Measurements from ENCODE around the gene MXRA8. TPM values are rescaled to one million over a fixed set of nuclear protein-coding genes. Genes with fewer than 3 reads are reported as not detected.
A peak's percentile ranks its signal among the peaks of the same experiment; 100 is the strongest.

Gene MXRA8
- total RNA-seq, 1 experiment from 2014 or later, result 9.6 TPM

DNA sequence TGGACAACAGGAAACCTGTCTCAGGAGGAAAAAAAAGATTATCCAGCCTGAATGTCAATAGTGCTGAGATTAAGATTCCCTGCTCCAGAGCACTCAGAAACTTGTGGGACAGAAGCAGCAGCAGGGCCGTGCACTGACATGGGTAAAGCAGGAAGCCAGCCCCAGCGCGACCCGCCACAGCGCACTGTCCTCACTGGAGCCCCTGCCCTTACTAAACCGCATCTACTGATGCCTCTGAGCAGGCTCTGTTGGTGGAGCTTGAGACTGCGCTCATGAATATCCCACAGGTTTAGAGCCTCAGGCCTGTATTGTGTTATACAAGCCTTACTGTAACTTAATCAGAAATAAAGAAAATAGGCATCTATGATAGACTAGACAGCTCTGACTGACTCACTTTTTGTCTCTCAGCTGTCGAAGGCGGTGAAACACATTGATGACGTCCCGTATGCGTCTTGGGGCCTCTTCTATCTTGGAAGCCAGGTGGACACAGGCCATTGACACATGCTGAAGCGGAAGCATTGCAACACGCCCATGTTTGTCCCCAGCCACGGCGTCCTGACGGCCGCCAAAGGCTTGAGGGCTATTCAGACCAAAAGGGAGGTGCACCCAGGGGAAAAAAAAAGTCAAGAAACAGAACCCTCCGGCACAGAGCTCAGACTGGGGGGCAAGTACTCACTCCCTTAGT is 39.6 kb upstream of the MXRA8 start:
- peaks cover 2% of the 10 kb centered on the region for H4K20me1 ChIP-seq (ENCODE audit: control insufficient read depth, insufficient read depth, insufficient read length)
- WGBS (ENCODE audit: extremely low coverage, insufficient read length, low lambda C conversion rate), result no CpG with 5 or more reads among the region's 19 CpGs
- H3K36me3 Mint-ChIP-seq (ENCODE audit: insufficient read depth in 1 of 3, low read depth in 3 of 3), result peaks cover 54 to 88% (median 72%) of the 10 kb centered on the region in 3 experiments
- H3K9me3 ChIP-seq (ENCODE audit: control insufficient read depth, low read depth, low read length), result no peaks in the 10 kb centered on the region
- H3K23me2 ChIP-seq (ENCODE audit: insufficient read length, low read depth, low read length, poor library complexity, severe bottlenecking), result peaks cover 11% of the 10 kb centered on the region
- H3K27me3 Mint-ChIP-seq (ENCODE audit: low read depth), result peaks cover 1% of the 10 kb centered on the region; the same call in 1 of the 2 replicates
- H3K56ac ChIP-seq (ENCODE audit: insufficient read length, low read depth, low read length), result no peak overlapping the region
- no peak overlapping the region for H3T11ph ChIP-seq (ENCODE audit: low read length)
- no peak overlapping the region for H4K8ac ChIP-seq (replicated peaks; ENCODE audit: insufficient read length, low read depth, low read length)
- no peak overlapping the region for H2BK15ac ChIP-seq (ENCODE audit: low read depth, low read length)
- H3K4me1 Mint-ChIP-seq, result peaks cover 24 to 32% of the 10 kb centered on the region in 2 experiments
- no peak overlapping the region for H3K4ac ChIP-seq (ENCODE audit: low read depth, low read length)
- H2AK5ac ChIP-seq (ENCODE audit: insufficient read length, low read length), result no peak overlapping the region
- H3K9ac ChIP-seq (ENCODE audit: extremely low read depth, insufficient read length, low read length), result peak overlapping the region; percentile 97
- TF ChIP-seq CTCF (conservative IDR thresholded peaks at IDR 0.05), result no peak
- H3K4me3 Mint-ChIP-seq, result peak overlapping the region; percentile 90
- no peak overlapping the region for H3K18ac ChIP-seq (ENCODE audit: insufficient read length, low read depth, low read length)
- no peak overlapping the region for H2BK12ac ChIP-seq (ENCODE audit: insufficient read length, low read depth, low read length)
- H3K27ac Mint-ChIP-seq, result peak overlapping the region; percentile 84 to 93 (median 92); a peak in 6 of 7 replicates
- H3K4me2 ChIP-seq (ENCODE audit: insufficient read depth, insufficient read length, low read length), result peak overlapping the region; percentile 92
- no peaks in the 10 kb centered on the region for H3K27me3 ChIP-seq (ENCODE audit: insufficient read depth, low read length)
- peaks cover 12% of the 10 kb centered on the region for H3K79me1 ChIP-seq (ENCODE audit: insufficient read depth, low read depth, low read length, poor library complexity, severe bottlenecking)
- no peak overlapping the region for H4K91ac ChIP-seq (ENCODE audit: insufficient read length, low read depth, low read length)
- H3K9me3 Mint-ChIP-seq, result peaks cover 0 to 2% of the 10 kb centered on the region in 2 experiments; a peak in 2 of 5 replicates
- peaks cover 8% of the 10 kb centered on the region; the same call in 1 of the 2 replicates for H3K79me2 ChIP-seq (ENCODE audit: insufficient read depth, low read length)
- no peak overlapping the region for H4K5ac ChIP-seq (ENCODE audit: insufficient read length, low read depth, low read length)
- no peak overlapping the region for H2AFZ ChIP-seq (ENCODE audit: low read length)
- no peak overlapping the region for H2BK20ac ChIP-seq (ENCODE audit: low read depth, low read length, poor library complexity, severe bottlenecking)
- H2BK120ac ChIP-seq (ENCODE audit: low read depth, low read length, poor library complexity, severe bottlenecking), result no peak overlapping the region
- H2BK5ac ChIP-seq (ENCODE audit: insufficient read length, low read length), result no peak overlapping the region
- H3K4me1 ChIP-seq (ENCODE audit: insufficient read depth, low read length), result no peaks in the 10 kb centered on the region
- no peak overlapping the region for H3K14ac ChIP-seq (ENCODE audit: insufficient read depth, low read length)
- no peak overlapping the region for H3K23ac ChIP-seq (ENCODE audit: insufficient read length, low read depth, low read length)
- DNase-seq, result no peak
- no peak overlapping the region for H3K27ac ChIP-seq (ENCODE audit: insufficient read length, low read depth, low read length)

Data from H9 (cell line).